A549 treated with dexamethasone at 1 μM for 4 hours (cell line): ENCODE measurements around the gene TEX48. TPM values are rescaled to one million over a fixed set of nuclear protein-coding genes. Genes with fewer than 3 reads are reported as not detected.

Experiments
- total RNA-seq: library from RNA; stranded (reverse); fragments of 200-300 nt; extraction: Qiagen RNA extraction; gene quantifications from 5 replicates; pipeline ENCODE4 v1.2.3, GENCODE V29; 2022

Gene TEX48, protein sequence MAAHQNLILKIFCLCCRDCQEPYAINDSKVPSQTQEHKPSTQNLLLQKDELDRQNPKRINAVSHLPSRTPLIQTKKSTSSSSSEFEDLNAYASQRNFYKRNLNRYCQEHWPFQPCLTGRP
- total RNA-seq: not detected in 5 replicates

DNA sequence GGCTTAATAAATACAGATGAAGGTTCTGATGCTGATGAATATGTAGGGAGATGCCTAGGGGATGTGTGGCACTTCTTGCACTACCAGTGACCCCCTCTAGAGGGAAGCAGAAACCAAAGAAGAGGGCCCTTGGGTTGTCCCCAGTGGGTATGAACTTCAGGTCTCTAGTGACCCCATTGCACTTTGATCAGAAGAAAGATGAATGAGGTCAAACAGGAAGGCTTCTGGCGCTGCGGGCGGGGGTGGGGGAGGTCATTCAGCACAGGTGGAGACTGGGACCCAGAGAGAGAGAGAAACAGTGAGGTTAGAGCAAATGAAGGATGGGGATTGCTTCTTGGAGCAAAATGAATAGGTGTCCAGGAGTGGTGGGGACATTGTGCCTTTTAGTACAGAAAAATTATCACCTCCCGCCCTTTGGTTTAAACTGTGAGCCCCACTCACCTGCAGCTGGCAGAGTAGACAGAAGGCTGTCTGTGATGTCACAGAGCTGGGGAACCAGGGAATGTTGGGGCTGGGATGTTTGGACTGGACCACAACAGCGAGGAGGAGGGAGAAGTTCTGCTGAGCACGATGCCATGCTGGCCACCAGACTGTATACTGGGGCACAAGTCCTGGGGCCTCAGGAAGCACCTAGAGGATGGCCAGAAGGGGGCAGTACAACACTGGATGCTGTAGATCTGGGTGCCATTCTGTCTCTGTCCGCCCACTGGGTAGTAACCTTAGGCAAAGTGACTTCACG lies at the start of gene TEX48:
Gene TEX48, minus strand, starts transcription at position 599 of the 739 bp plus-strand sequence. CDS start 10,469 bp downstream, outside the sequence.

DNA sequence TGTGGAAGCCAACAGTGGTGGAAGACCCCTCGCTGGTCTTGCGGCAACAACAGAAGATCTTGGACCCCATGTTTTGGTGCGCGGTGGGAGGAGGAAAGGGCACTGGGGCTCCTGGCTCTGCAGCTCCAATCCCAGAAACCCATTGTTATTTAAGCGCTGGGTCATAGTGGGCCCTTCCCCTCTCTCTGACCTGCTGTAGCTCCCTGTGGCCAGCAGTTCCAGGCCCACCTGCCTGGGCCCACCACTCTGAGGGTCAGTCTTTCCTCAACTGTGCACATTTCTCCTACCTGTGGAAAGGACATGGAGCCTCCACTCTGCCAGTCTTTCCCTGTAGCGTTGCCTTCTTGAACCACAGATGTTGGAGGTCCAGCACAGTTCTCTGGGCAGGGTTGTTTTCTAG lies 24.3 kb downstream of the TEX48 start, which contains the start of gene TEX53:
Gene TEX53, minus strand, starts transcription at position 101 of the 400 bp plus-strand sequence. Its CDS starts 31 bp downstream, at position 70.

Other genes starting within 250 kb of the TEX48 start
- gene WHRN, start 176.7 kb downstream of the TEX48 start, total RNA-seq: 4.0 to 8.9 TPM (median 7.4 TPM) in 5 replicates
- 102 to 148 TPM (median 108 TPM) in 5 replicates for gene ATP6V1G1, start 94.4 kb downstream of the TEX48 start, total RNA-seq
- gene TMEM268, start 70.9 kb downstream of the TEX48 start, total RNA-seq: 9.9 to 15.9 TPM (median 14.8 TPM) in 5 replicates
- not detected in 5 replicates for gene TEX53, start 24.4 kb downstream of the TEX48 start, total RNA-seq
- gene TNFSF15, start 123.8 kb upstream of the TEX48 start, total RNA-seq: 0.06 to 0.11 TPM (median 0.07 TPM) in 5 replicates
- not detected in 5 replicates for gene TNFSF8, start 248.4 kb upstream of the TEX48 start, total RNA-seq